ENCODE data around the gene CCDC171.
"Not testable (repeated sequence)": the region's sequence is repeated elsewhere in the genome, so short reads cannot be mapped to it uniquely, and the experiment has no call there.

Gene CCDC171

DNA sequence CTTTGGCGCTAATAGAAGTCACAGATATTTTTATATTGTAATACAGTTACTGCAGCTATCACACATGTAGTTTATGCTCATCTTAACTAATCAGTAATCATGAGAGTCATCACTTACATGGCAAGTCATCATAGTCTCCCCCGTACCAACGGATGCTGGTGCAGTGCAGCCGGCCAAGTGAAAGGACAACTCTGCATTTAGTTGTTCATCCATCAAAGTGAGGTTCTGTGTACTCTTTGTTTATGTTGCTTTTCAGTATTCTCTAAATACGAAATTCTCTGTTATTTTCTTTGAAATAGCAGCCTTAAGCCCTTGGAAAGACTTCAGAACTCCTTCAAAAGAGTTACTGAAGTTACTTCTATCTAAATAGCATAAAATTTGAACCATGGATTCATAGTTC is 216.7 kb downstream of the CCDC171 start:
- no peak for DNase-seq

- no peak for DNase-seq
Measured at GRCh38 chr9:15778861-15779260, 226.0 kb downstream of the CCDC171 start.

DNA sequence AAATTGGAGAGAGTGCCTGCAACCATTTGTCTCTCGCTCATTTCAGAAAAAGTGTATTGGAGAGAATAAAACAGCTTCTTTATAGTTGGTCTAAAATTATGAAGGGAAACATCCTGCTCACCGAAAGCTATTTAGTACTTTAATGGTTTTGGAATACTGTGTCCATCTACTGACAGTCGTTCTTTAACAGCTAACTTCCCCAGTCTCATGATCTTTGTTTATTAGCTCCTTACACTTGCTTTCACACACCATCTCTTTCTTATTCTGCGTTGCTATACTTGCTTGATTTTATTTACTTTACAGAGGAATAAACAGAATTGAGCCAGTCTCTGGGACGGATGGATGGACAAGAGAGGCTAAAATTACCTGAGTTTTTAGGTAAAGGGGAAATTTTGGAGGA is 229.3 kb downstream of the CCDC171 start:
- DNase-seq: no peak

GRCh38 chr9:15785584-15785983 is 232.7 kb downstream of the CCDC171 start:
- no peak for DNase-seq

DNA sequence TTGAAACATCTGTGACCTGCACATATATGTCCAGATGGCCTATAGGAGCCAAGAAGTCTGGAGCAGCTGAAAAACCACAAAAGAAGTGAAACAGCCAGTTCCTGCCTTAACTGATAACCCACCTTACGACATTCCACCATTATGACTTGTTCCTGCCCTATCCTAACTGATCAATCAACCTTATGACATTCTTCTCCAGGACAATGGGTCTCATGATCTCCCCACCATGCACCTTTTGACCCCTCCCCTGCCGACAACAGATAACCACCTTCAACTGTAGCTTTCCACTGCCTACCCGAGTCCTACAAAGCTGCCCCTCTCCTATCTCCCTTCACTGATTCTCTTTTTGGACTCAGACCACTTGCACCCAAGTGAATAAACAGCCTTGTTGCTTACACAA is 233.8 kb downstream of the CCDC171 start:
- no peak for DNase-seq

DNA sequence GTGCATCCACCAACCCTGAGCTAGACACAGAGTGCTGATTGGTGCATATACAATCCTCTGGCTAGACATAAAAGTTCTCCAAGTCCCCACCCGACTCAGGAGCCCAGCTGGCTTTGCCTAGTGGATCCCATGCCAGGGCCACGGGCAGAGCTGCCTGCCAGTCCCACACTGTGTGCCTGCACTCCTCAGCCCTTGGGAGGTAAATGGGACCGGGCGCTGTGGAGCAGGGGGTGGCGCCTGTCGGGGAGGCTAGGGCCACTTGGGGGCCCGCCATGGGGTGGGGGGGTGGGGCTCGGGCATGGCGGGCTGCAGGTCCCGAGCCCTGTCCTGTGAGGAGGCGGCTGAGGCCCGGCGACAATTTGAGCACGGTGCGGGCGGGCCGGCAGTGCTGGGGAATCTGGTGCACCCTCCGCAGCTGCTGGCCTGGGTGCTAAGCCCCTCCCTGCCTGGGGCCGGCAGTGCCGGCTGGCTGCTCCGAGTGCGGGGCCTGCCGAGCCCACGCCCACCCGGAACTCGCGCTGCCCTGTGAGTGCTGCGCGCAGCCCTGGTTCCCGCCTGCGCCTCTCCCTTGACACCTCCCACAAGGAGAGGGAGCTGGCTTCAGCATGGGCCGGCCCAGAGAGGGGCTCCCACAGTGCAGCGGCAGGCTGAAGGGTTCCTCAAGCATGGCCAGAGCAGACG is 257.5 kb downstream of the CCDC171 start:
- not testable (repeated sequence) for DNase-seq

DNA sequence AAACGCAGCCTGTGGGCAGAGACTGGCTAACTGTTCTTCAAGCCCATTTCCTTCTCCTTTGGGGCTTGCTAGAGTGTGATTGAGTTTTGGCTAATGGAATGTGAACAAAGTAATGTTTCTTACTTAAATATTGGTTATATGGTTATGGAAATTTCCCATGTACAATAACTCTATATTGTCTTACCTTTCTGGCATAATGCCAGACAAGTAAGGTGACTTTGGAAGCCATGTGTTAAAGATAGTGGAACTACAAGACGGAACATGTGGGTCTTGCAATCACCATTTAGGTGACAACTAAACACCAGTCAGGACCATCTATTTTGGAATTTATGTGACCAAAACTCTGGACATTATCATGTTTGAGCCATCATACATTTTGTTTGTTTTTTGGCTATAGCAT is 260.2 kb downstream of the CCDC171 start:
- no peak for DNase-seq

- peak; percentile 35 for DNase-seq
Measured at GRCh38 chr9:15824310-15824709, 271.5 kb downstream of the CCDC171 start.

DNA sequence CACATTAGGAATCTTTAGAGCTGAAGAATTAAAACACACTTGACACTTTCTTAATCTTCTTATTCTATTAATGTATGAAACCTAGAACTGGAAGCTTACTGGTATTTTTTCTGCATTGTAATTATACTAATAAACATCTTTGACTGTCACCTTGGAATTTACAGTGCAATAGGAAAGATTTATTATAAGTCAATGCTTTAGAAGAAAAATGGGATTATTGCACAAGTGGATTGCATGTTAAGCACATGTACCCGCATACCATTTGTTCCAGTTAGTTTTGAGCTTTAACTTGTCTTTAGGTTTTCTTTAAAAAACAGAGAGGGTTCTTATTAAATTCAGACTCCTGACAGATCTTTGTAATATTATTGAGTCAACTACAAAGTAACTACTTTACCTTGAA is 278.5 kb downstream of the CCDC171 start:
- DNase-seq: peak; percentile 23

- peak; percentile 42 for DNase-seq
Measured at GRCh38 chr9:15834541-15834940, 281.7 kb downstream of the CCDC171 start.

GRCh38 chr9:15837079-15837679 is 284.3 kb downstream of the CCDC171 start:
- peak; percentile 71 for DNase-seq

DNA sequence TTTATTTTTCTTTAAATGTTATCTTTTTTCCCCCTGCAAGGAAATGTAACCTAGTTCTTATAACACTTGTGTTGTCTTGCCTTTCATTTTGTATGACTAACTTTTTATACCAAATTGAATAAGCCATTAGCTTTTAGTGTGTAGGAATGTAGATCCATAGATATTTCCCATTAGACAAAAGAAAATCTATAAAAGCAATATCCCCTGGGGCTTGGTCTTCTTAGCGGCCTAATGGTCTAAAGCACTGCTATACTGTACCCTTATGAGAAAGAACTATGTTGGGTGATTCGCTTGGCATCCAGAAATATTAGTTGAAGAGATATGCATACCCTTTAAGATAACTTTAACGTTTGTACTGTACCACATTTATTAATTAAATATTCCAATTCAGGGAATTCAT is 289.2 kb downstream of the CCDC171 start:
- no peak for DNase-seq

DNA sequence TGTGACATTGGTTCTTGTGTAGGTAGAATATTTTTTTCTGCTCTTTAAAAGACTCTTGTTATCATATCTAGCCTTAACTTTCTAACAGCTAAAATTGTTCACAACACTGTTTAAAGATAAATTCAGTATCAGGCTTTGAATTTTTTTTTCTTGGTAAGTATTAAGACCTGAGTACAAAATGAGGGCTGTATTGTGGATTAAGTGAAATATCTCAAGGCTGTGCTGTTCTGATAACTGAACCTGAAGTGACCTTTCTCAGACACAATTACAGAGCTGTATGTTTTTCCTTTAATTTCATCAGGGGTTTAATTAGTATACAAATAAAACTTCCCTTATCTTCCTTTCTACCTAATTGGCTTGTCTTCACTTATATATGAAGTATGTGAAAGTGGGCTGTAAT is 290.5 kb downstream of the CCDC171 start:
- no peak for DNase-seq

- DNase-seq: no peak
Measured at GRCh38 chr9:15843931-15844330, 291.1 kb downstream of the CCDC171 start.

DNA sequence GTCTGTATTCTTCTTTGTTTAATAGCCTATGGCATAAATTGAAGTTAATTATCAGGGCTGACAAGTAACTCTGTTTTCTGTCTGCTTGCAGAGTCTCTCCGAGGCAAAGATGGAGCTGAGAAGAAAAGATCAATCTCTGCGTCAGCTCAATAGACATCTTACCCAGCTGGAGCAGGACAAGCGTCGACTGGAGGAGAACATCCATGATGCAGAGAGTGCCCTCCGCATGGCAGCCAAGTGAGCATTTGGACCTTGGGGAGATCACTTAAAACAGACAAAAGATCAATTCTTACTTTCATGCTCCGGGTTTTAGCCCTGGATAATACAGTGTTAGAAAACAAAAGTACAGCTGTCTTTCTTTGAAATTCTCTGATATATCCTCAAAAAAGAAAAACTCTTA is 293.8 kb downstream of the CCDC171 start:
- DNase-seq: no peak

DNA sequence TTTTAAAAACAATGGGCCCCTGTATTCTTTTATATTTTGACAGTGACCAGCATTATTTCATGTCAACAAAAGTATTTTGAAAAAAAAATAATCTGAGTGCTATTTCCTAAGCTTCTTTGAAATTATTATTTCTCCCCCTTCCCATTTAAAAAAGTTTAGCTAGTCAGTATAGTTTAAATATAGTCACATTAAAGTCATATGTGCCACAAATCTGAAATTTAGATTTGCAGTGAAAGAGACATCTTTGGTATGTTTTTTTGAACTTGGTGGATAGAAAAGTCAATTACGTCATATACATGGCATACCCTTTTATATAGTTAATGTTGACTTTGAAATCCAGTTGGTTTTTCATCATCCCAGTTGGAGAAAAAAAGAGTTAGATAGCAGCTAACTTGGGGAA is 297.0 kb downstream of the CCDC171 start:
- DNase-seq: no peak

GRCh38 chr9:15851766-15852165 is 298.9 kb downstream of the CCDC171 start:
- no peak for DNase-seq

GRCh38 chr9:15856591-15856990 is 303.7 kb downstream of the CCDC171 start:
- DNase-seq: peak; percentile 79

DNA sequence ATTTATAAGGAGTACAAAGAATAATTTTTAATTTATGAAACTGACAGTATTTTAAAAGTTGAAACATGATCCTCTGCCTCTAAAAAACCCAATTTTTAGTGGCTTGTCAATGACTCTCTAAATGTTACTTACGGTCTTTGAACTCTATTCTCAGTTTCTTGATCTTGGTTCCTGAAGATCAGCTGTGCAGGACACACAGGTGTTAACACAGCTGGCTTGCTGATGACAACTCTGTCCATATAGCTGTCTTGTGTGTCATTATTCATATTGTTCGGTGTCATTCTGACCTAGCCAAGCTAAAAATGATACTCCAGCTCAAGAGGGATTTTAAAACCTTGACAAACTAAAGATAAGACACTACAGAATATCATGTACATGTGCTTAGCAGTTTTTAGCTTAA is 314.5 kb downstream of the CCDC171 start:
- DNase-seq: no peak

DNA sequence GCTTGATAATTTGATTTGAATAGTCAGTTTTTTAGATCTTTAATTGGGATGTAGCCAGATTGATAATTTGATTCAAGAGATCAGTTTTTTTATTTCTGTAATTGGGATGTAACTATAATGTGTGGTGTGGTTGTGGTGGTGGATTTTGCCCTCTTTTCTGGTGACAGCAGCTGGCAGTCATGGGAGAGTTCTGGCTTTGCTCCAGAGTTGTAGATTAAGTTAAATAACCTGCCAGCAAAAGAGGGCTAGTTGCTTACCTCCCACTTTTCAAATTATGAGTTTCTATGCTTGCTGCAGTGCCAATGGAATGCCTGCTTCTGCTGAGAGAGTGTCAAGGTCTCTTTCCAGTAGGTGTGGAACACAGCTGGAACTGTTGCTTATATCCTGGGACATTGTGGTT is 315.1 kb downstream of the CCDC171 start:
- no peak for DNase-seq

DNA sequence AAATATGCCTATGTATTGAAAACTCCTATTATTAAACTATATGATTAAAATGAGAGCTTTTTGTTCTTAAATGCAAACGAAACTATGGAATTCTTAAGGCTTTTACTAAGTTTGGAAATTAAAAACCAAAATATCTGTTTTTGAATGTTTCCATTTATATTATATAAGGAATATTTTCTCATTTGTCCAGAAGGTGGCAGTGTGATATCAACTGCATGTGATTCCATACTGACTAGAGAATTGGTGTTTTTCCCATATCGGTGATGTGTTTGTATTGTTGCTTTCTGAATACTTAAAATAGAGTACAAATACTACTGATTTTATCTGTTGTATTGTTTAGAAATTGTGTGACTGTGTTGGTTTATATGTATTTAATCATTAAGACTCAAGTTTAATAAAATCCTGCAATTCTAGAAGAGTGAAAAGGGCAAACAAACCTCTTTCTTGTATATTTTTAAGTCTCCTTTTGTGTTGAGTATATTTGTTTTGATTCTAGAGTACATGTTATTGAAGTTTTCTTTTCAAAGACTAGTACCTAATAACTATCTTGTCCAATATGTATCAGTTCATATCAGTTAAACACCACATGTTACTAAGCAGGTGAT is 320.8 kb downstream of the CCDC171 start:
- DNase-seq: peak; percentile 68

GRCh38 chr9:15882328-15882727 is 329.5 kb downstream of the CCDC171 start:
- no peak for DNase-seq

DNA sequence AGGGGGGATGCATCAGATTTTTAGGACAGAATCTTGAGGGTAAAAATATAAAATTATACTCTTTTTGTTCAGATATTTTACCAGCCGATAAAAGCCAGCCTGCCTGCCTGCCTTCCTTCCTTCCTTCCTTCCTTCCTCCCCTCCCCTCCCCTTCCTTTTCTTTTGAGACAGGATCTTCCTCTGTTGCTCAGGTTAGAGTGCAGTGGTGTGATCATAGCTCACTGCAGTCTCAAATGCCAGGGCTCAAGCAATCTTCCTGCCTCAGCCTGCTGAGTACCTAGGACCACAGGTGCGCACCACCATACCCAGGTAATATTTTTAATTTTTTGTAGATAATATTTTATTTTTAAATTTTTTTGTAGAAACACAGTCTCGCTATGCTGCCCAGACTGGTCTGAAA is 330.0 kb downstream of the CCDC171 start:
- no peak for DNase-seq

GRCh38 chr9:15885464-15885863 is 332.6 kb downstream of the CCDC171 start:
- no peak for DNase-seq

DNA sequence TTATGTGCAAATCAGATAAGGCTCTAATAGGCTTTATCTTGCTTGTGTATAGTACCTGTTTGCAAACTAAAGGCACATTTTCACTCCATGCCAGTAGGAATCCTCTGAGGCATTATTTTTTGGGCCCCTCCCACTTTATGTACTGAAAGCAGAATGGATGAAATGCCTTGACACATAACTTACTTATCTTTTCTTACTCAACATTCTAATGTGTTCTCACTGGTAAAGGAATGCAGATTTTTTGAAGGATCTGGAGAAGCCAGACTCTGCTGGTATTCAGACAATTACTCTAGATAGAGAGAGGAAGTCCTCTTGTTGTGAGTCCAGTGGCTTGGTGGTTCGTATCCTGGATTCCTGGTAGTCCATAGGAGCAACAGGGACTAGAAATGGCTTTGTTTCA is 336.7 kb downstream of the CCDC171 start:
- peak; percentile 67 for DNase-seq

Data from fibroblast of upper back skin (primary cell).